Transverse colon (tissue), 4 donors: Measurements from ENCODE around the gene SHISA9. TPM values are rescaled to one million over a fixed set of nuclear protein-coding genes. Genes with fewer than 3 reads are reported as not detected.
A peak's percentile ranks its signal among the peaks of the same experiment; 100 is the strongest.

Experiments used
- DNase-seq: peaks from one replicate; pipeline ENCODE4 v3.0.0-alpha.2; 2019
- H3K27ac ChIP-seq, 4 donors: fragments of 200-600 bp; sonication (generic); 2 replicates each; pipeline ENCODE4 v1.5.1; 2016 to 2018; ENCODE audit warnings: inconsistent platforms in 4 of 4
- H3K27me3 ChIP-seq: fragments of 200-600 bp; sonication (generic); 2 replicates; pipeline ENCODE4 v1.5.1; 2017; ENCODE audit warnings: inconsistent platforms
- H3K36me3 ChIP-seq, 4 donors: fragments of 200-600 bp; sonication (generic); 2 replicates each; pipeline ENCODE4 v1.5.1; 2017 to 2019; ENCODE audit warnings: inconsistent platforms in 4 of 4
- H3K4me1 ChIP-seq, 4 donors: fragments of 200-600 bp; sonication (generic); 2 replicates each; pipeline ENCODE4 v1.5.1; 2017 to 2020; ENCODE audit warnings: inconsistent platforms in 4 of 4
- H3K4me3 ChIP-seq, 4 donors: fragments of 200-600 bp; sonication (generic); 1 replicate in 1 of 4; 2 replicates in 3 of 4; pipeline versions ENCODE4 v1.5.1 to v1.6.1; 2017 to 2019; ENCODE audit warnings: inconsistent platforms in 4 of 4
- H3K9me3 ChIP-seq, 2 donors: fragments of 200-600 bp; sonication (generic); 2 replicates each; pipeline ENCODE4 v1.5.1; 2017 to 2019; ENCODE audit warnings: inconsistent platforms in 2 of 2
- CTCF ChIP-seq, 5 experiments: fragments of 200-600 bp in 3 of 5; fragments of 450-650 bp in 2 of 5; sonication (generic) in 3 of 5; IDR thresholded peaks; 1 replicate in 2 of 5; 2 replicates in 3 of 5; pipeline ENCODE4 v1.5.1; 2016 to 2017; ENCODE audit warnings: antibody characterized with exemption in 5 of 5, inconsistent platforms in 3 of 5, mild to moderate bottlenecking in 2 of 5, moderate library complexity in 1 of 5
- EP300 ChIP-seq: sonication (generic); formaldehyde crosslinking; IDR thresholded peaks from one replicate; pipeline ENCODE4 v1.6.1; 2017; ENCODE audit warnings: antibody characterized with exemption, low read depth
- POLR2A ChIP-seq: fragments of 450-650 bp; IDR thresholded peaks from one replicate; pipeline ENCODE4 v1.6.1; 2016; ENCODE audit warnings: antibody characterized with exemption, mild to moderate bottlenecking, moderate library complexity
- POLR2AphosphoS5 ChIP-seq, 3 donors: sonication (generic); formaldehyde crosslinking; IDR thresholded peaks; one replicate each; pipeline ENCODE4 v1.6.1; 2016; ENCODE audit warnings: antibody characterized with exemption in 3 of 3
- WGBS, 2 donors: methylation state at CpG; one replicate each; pipeline ENCODE4 v1.1.5; 2018; ENCODE audit warnings: low coverage in 1 of 2; 5-methylcytosine and 5-hydroxymethylcytosine counted together
- in situ Hi-C, 4 donors: fragments of 200-750 bp; cut with MboI; loops; one replicate each; pipeline versions ENCODE4 v1.15.0 to v1.15.1; 2017; ENCODE audit warnings: low sequenced_read_pairs in 3 of 4, low pct_ligation_motif_present in 1 of 4, low pct_unique_long_range_greater_than_20kb in 1 of 4
- intact Hi-C: fragments of 100-400 bp; cut with DNase I; formaldehyde crosslinking; loops from one replicate; pipeline ENCODE4 v1.15.1; 2023; ENCODE audit warnings: low total_unique reads
- total RNA-seq, 4 donors: library from RNA; depleted of rRNA; stranded (reverse); fragments of >200 nt; gene quantifications; one replicate each; pipeline ENCODE4 v1.1.0, GENCODE V29; 2016

The SHISA9 gene
- total RNA-seq, 4 donors from 2014 or later, result 1.3 to 37.6 (median 2.1) TPM

- no peaks in the 10 kb centered on the region for H3K4me1 ChIP-seq
- H3K27ac ChIP-seq, result no peak overlapping the region
- 62 to 69% methylated on average over 4 to 5 of the region's 5 CpGs for WGBS, 2 donors
- intact Hi-C loops, result no loop called here
- no peak for DNase-seq
- H3K4me3 ChIP-seq, result no peak overlapping the region
- in situ Hi-C loops, result loop anchor here in 1 of 4 donors (25.0 kb wide), 1 partner anchor 552 kb away; no protein-coding TSS in a partner anchor
- H3K36me3 ChIP-seq, result no peaks in the 10 kb centered on the region
- no peaks in the 10 kb centered on the region for H3K27me3 ChIP-seq
- no peaks in the 10 kb centered on the region for H3K9me3 ChIP-seq
- TF ChIP-seq EP300 (no peak), CTCF (IDR thresholded peaks at IDR 0.05) (no peak), POLR2A (no peak), POLR2AphosphoS5 (IDR thresholded peaks at IDR 0.05) (no peak)
Observed at GRCh38 chr16:12885742-12886141, 15.7 kb upstream of the SHISA9 start.

- H3K27ac ChIP-seq, result no peak overlapping the region
- H3K36me3 ChIP-seq, result no peaks in the 10 kb centered on the region
- no peaks in the 10 kb centered on the region for H3K9me3 ChIP-seq
- intact Hi-C loops (no loop called here), in situ Hi-C loops (loop anchor here in 1 of 4 donors (25.0 kb wide), 1 partner anchor 545 kb away; no protein-coding TSS in a partner anchor)
- no peak for DNase-seq
- H3K4me3 ChIP-seq, result no peak overlapping the region
- no peaks in the 10 kb centered on the region for H3K4me1 ChIP-seq
- no peaks in the 10 kb centered on the region for H3K27me3 ChIP-seq
- TF ChIP-seq EP300, result no peak
- TF ChIP-seq POLR2A, result no peak
- no peak for TF ChIP-seq POLR2AphosphoS5 (IDR thresholded peaks at IDR 0.05)
- TF ChIP-seq CTCF (IDR thresholded peaks at IDR 0.05), result no peak
- 52 to 69% methylated on average over 5 of the region's 5 CpGs for WGBS, 2 donors
Observed at GRCh38 chr16:12891836-12892235, 9.6 kb upstream of the SHISA9 start.

GRCh38 chr16:12893050-12893750 lies 8.2 kb upstream of the SHISA9 start:
- Histone ChIP-seq H3K27me3 (peaks cover 8% of the 10 kb centered on the region), H3K9me3 (no peaks in the 10 kb centered on the region), H3K27ac (no peak overlapping the region), H3K4me3 (no peak overlapping the region), H3K36me3 (no peaks in the 10 kb centered on the region), H3K4me1 (no peaks in the 10 kb centered on the region)
- no peak for TF ChIP-seq EP300
- no peak for TF ChIP-seq POLR2A
- TF ChIP-seq POLR2AphosphoS5 (IDR thresholded peaks at IDR 0.05), result no peak
- TF ChIP-seq CTCF (IDR thresholded peaks at IDR 0.05), result no peak
- WGBS, 2 donors, result 73 to 84% methylated on average over 7 to 8 of the region's 8 CpGs
- no peak for DNase-seq
- intact Hi-C loops, result no loop called here
- in situ Hi-C loops, result loop anchor here in 1 of 4 donors (25.0 kb wide), 1 partner anchor 544 kb away; no protein-coding TSS in a partner anchor

GRCh38 chr16:12896562-12896961 lies 4.8 kb upstream of the SHISA9 start:
- Histone ChIP-seq H3K27ac (no peak overlapping the region), H3K9me3 (no peaks in the 10 kb centered on the region), H3K4me3 (no peak overlapping the region), H3K36me3 (no peaks in the 10 kb centered on the region), H3K27me3 (peaks cover 40% of the 10 kb centered on the region), H3K4me1 (no peaks in the 10 kb centered on the region)
- TF ChIP-seq EP300 (no peak), POLR2A (no peak), POLR2AphosphoS5 (IDR thresholded peaks at IDR 0.05) (no peak), CTCF (IDR thresholded peaks at IDR 0.05) (peak in 4 of 5 experiments; percentile 24 to 50 (median 28))
- in situ Hi-C loops (loop anchor here in 1 of 4 donors (25.0 kb wide), 1 partner anchor 541 kb away; no protein-coding TSS in a partner anchor), intact Hi-C loops (no loop called here)
- WGBS, 2 donors, result 20 to 46% methylated on average over 3 to 4 of the region's 4 CpGs
- DNase-seq, result no peak
